A549 treated with AZD9567 at 1 μM for 4 hours (cell line): ENCODE data around the gene CADM2. TPM values are rescaled to one million over a fixed set of nuclear protein-coding genes. Genes with fewer than 3 reads are reported as not detected.

Experiments
- total RNA-seq: library from RNA; stranded (reverse); fragments of 200-300 nt; extraction: Qiagen RNA extraction; gene quantifications from 5 replicates; pipeline ENCODE4 v1.2.3, GENCODE V29; 2022; ENCODE audit not compliant: insufficient read depth

Gene CADM2
- 0.07 to 0.37 TPM (median 0.23 TPM) in 4 of 5 replicates, not detected in the other for total RNA-seq

GRCh38 chr3:84958495-84959469 lies at the start of gene CADM2:
TSS of gene CADM2 (plus strand) at chr3:84958989.

